ENCODE measurements around the gene CABP2. TPM values are rescaled to one million over a fixed set of nuclear protein-coding genes. Genes with fewer than 3 reads are reported as not detected.

CABP2 gene
- total RNA-seq, 4 donors from 2014 or later = not detected

DNA sequence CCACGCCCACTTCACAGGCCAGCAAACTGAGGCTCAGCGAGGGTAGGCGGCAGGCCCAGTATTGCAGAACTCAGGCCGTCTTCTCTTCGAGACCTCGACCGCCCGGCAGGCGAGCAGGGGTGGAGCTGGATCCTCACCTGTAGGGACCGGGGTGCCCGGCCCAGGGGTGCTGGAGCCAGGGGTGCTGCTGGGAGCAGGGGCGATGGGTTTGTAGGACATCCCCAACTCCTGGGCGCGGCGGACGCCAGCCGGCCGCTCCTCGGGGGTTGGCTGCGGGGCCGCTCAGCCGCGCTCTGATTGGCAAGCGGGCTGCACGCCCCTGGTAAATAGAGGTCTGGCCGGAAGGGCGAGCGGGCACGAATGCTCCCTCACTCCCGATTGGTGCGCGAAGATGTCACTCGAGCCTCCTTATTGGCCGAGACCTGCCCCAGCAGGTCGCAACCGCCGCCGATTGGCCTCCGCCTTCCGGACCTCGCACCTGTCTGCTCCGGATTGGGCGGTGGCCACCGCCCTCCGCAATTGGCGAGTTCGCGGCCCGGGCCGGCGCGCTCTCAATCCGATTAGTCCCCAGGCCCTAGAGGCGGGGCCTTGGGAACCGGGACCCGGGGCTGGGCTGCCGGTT is 15.3 kb downstream of the CABP2 start, which contains the start of gene CDK2AP2:
TSS of gene CDK2AP2 (minus strand) at position 299 of the 622 bp plus-strand sequence. CDS start at position 219, 80 bp downstream.
- TF ChIP-seq, protein P1, sequence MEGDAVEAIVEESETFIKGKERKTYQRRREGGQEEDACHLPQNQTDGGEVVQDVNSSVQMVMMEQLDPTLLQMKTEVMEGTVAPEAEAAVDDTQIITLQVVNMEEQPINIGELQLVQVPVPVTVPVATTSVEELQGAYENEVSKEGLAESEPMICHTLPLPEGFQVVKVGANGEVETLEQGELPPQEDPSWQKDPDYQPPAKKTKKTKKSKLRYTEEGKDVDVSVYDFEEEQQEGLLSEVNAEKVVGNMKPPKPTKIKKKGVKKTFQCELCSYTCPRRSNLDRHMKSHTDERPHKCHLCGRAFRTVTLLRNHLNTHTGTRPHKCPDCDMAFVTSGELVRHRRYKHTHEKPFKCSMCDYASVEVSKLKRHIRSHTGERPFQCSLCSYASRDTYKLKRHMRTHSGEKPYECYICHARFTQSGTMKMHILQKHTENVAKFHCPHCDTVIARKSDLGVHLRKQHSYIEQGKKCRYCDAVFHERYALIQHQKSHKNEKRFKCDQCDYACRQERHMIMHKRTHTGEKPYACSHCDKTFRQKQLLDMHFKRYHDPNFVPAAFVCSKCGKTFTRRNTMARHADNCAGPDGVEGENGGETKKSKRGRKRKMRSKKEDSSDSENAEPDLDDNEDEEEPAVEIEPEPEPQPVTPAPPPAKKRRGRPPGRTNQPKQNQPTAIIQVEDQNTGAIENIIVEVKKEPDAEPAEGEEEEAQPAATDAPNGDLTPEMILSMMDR (IDR thresholded peaks at IDR 0.05 in 4 of 5, conservative IDR thresholded peaks at IDR 0.05 in 1 of 5) = peak in 1 of 5 experiments; percentile 23
- TF ChIP-seq POLR2A (IDR thresholded peaks at IDR 0.05) = peak; percentile 97 to 99
- ATAC-seq (peak; percentile 82 to 88), DNase-seq (peak; percentile 99)
- Histone ChIP-seq H3K9me3 (no peaks in the 10 kb centered on the region), H3K36me3 (no peaks in the 10 kb centered on the region), H3K4me3 (peak within 1 kb of the TSS; percentile 77 to 87 (median 85)), H3K27me3 (peaks cover 0 to 13% (median 0%) of the 10 kb centered on the region in 3 donors), H3K4me1 (peaks cover 26 to 35% of the 10 kb centered on the region in 2 donors), H3K27ac (peak within 1 kb of the TSS; percentile 94 to 99 (median 96))
- intact Hi-C loops (cut with DNase I; ENCODE audit: low total_unique reads) (loop anchor here (1.0 to 2.0 kb wide), 4 partner anchors 25 to 155 kb away; partner anchors contain the start of genes AIP, POLD4, RPS6KB2 and TMEM134), in situ Hi-C loops (cut with MboI; ENCODE audit: low sequenced_read_pairs in 4 of 4) (loop anchor here in 3 of 4 donors (10.0 kb wide), 1 partner anchor 113 kb away; the partner anchor contains the start of gene RAD9A (in 3 of the 3))

DNA sequence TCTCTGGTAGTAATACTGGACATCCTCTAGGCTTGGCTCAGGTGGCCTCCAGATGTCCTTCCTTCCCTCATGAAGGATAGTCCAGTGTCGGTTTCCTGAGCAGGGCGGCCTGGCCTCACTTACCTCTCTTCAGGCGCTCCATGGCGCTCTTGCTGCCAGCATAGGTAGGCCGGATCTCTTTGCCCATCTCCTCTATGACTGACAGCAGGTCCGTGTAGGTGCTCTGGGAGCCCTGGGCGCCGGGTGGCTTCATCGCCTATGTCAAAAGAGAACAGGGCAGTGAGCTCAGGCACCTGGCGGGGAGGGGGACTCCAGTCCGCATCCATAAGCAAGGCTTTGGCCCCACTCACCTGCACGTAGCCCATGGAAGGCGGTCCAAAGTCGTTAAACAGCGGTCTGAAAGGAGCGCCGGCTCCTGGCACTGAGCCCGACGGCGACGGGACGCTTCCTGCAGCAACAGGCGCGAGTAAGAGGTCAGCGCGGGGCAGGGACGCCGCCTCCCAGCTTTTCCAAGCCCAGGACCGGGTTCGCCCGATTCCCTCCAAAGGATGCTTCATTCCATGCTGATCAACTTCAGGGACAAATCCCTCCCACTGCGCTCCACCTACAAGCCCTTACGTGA is 15.9 kb downstream of the CABP2 start:
- Histone ChIP-seq H3K36me3 (no peaks in the 10 kb centered on the region), H3K27me3 (peaks cover 0 to 13% (median 0%) of the 10 kb centered on the region in 3 donors), H3K4me3 (peak overlapping the region; percentile 77 to 87 (median 85)), H3K9me3 (no peaks in the 10 kb centered on the region), H3K4me1 (peaks cover 26 to 35% of the 10 kb centered on the region in 2 donors), H3K27ac (peak overlapping the region; percentile 94 to 99 (median 96))
- in situ Hi-C loops (cut with MboI; ENCODE audit: low sequenced_read_pairs in 4 of 4) (loop anchor here in 3 of 4 donors (10.0 kb wide), 1 partner anchor 113 kb away; the partner anchor contains the start of gene RAD9A (in 3 of the 3)), intact Hi-C loops (cut with DNase I; ENCODE audit: low total_unique reads) (loop anchor here (2.0 kb wide), 2 partner anchors 25 to 79 kb away; partner anchors contain the start of genes AIP and RPS6KB2)
- no peak for ATAC-seq
- no peak for TF ChIP-seq POLR2A (IDR thresholded peaks at IDR 0.05)
- TF ChIP-seq, protein P1 (IDR thresholded peaks at IDR 0.05 in 4 of 5, conservative IDR thresholded peaks at IDR 0.05 in 1 of 5) = no peak
- no peak for DNase-seq

DNA sequence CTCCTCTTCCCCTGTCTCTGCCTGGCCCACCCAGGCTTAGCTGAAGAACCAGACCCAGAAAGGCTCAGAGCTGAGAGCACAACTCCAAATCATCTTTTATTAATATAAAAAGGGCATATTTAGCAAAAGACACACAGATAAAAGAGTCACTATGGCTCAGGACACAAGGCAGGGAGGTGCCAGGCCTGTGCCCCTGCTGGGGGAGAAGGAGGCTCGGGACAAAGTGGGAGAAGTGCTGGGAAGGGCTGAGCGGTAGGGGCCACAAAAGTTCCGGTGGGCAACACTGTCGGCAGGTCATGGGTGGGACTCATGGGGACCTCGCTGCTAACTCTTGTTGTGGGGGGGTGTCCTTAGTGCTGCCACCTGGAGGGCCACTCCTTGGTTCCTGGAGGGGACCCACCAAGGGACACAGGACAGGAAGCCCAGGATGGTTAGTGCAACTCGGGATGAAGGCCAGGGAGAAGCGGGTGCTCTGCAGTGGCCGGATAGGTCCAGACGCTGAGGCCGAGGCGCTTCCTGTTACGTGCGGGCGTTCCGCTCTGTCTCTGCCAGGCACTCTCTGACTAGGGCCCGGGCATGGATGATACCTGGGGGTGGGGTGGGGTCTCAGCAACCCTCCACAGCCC is 16.7 kb downstream of the CABP2 start:
- no peak for TF ChIP-seq POLR2A (IDR thresholded peaks at IDR 0.05)
- TF ChIP-seq, protein P1 (IDR thresholded peaks at IDR 0.05 in 4 of 5, conservative IDR thresholded peaks at IDR 0.05 in 1 of 5) = peak in 2 of 5 experiments; percentile 4 to 12
- Histone ChIP-seq H3K9me3 (no peaks in the 10 kb centered on the region), H3K4me3 (peak overlapping the region in 1 of 4 donors; percentile 64), H3K36me3 (peaks cover 0 to 3% of the 10 kb centered on the region in 2 donors), H3K27me3 (peaks cover 0 to 13% (median 0%) of the 10 kb centered on the region in 3 donors), H3K27ac (peak overlapping the region; percentile 94 to 99 (median 96)), H3K4me1 (peaks cover 26 to 35% of the 10 kb centered on the region in 2 donors)
- intact Hi-C loops (cut with DNase I; ENCODE audit: low total_unique reads) (loop anchor here (1.0 to 2.0 kb wide), 4 partner anchors 24 to 105 kb away; partner anchors contain the start of genes AIP, GSTP1, PPP1CA and RPS6KB2), in situ Hi-C loops (cut with MboI; ENCODE audit: low sequenced_read_pairs in 4 of 4) (loop anchor here in 3 of 4 donors (10.0 kb wide), 1 partner anchor 112 kb away; the partner anchor contains the start of gene RAD9A (in 3 of the 3))
- DNase-seq (no peak), ATAC-seq (no peak)
